Measurements from ENCODE around the gene RNF5. TPM values are rescaled to one million over a fixed set of nuclear protein-coding genes. Genes with fewer than 3 reads are reported as not detected.

RNF5 gene
- total and polyA plus RNA-seq, 5 experiments from 2014 or later, result 38.6 to 117 (median 102) TPM

DNA sequence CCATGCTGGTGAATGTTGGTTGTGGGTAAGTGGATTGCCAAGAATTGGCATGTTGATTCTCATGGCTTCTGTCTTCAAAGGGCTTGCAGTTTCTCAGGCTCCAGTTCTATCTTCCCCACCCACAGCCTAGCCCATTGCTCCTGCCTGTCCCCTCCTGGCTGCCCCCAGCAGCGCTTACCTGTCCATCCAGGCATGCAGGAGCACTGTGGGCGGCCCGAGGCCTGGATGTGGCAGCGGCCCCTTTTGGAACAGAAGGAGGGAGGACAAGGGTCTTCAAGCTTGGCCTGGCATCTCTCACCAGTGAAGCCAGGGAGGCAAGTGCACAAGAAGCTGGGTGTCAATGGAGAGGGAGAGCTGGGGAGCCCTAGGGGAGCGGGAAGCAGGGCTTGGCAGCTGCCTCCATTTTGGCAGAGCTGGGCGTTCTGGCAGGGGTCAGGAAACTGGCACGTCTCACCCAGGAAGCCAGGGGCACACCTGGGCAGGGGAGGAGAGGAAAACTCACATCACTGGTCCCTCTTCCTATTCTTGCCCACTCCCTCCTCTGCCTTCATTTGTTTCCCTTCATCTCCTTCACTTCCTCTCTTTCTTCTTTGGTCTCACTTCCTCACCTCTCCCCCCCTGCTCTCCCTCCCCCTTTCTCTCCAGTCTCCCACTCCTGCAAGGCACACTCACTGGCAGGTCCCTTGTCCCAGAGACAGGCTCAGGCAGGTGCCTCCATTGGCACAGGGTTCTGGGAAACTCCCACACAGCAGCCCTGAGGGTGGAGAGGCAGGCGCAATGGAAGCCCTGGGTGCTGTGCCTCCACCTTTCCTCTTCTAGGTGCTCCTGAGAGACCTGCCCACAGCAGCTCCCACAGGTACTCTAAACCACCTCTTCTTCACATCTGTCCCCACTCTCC, 44.4 kb downstream of the RNF5 start:
- ATAC-seq (no peak), DNase-seq (no peak)
- no peaks in the 10 kb centered on the region for H3K36me3 Mint-ChIP-seq
- peaks cover 0 to 3% (median 0%) of the 10 kb centered on the region in 5 donors for H3K27me3 Mint-ChIP-seq
- H3K4me1 Mint-ChIP-seq, result peaks cover 22 to 40% (median 25%) of the 10 kb centered on the region in 4 donors
- H3K9me3 Mint-ChIP-seq, result no peaks in the 10 kb centered on the region
- peak overlapping the region in 1 of 10 donors; percentile 8 for H3K4me3 Mint-ChIP-seq
- H3K27ac Mint-ChIP-seq, result peak overlapping the region in 6 of 10 donors; percentile 41 to 91 (median 68)
- POLR2A ChIA-PET, result interaction anchor here (1.2 kb wide), 1 partner anchor 726 kb away, joined by 4 read pairs; no protein-coding TSS in a partner anchor

DNA sequence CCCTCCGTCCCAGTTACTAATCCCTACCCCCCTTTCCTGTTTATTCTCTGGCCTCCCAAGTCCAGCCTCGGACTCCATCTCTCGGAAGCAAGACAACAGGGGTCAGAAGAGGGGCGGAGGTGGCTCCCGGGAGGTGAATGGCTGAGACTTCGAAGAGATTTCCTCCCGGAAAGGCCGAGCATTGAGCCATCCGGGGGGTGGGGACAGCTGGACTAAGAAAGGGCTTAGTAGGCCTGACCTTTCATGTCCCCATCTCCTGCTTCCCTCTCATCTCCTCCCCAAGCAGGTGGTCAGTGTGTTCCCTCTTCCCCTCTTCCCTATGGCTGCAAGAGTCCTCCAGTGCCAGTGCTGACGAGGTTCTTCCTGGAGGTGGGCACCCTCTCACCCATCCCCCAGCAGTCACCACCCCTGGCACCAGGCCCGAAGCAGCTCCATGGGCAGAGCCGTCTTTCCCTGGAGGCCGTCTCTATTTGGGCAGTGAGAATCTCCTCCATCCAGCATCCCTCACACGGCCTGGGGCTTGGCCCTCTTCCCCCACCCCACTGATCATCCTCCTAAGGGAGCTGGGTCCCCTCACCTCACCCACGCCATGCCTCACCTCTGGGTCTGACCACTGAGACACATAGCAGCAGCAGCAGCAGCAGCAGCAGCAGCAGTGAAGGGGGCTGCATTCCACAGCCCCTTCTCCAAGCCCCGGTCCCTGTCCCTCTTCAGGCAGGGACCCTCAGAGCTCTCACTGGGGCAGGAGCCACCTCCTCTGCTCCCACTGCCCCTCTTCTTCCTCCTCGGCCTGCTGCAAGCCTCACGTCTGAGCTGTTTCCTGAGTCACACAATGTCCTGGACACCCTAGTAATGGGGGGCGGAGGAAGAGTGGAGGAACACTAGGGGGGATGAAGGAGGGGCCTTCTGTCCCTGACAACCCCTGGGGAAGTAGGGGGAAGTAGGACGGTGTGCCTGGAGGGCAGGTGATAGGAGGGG, 45.3 kb downstream of the RNF5 start, which contains the start of gene NOTCH4:
TSS of gene NOTCH4 (minus strand) at position 810 of the 978 bp plus-strand sequence. CDS start at position 671, 139 bp downstream.
- H3K36me3 Mint-ChIP-seq, result no peaks in the 10 kb centered on the region
- peak within 1 kb of the TSS in 1 of 10 donors; percentile 8 for H3K4me3 Mint-ChIP-seq
- POLR2A ChIA-PET, result no interaction called here
- peaks cover 21 to 44% (median 24%) of the 10 kb centered on the region in 4 donors for H3K4me1 Mint-ChIP-seq
- DNase-seq (no peak), ATAC-seq (no peak)
- no peaks in the 10 kb centered on the region for H3K9me3 Mint-ChIP-seq
- peak within 1 kb of the TSS in 9 of 10 donors; percentile 52 to 91 (median 57) for H3K27ac Mint-ChIP-seq
- no peaks in the 10 kb centered on the region for H3K27me3 Mint-ChIP-seq

GRCh38 chr6:32224696-32225095, 46.5 kb downstream of the RNF5 start:
- Mint-ChIP-seq H3K27me3 (no peaks in the 10 kb centered on the region), H3K9me3 (no peaks in the 10 kb centered on the region), H3K4me3 (no peak overlapping the region), H3K27ac (peak overlapping the region in 6 of 10 donors; percentile 14 to 70 (median 55)), H3K4me1 (peaks cover 21 to 46% (median 24%) of the 10 kb centered on the region in 4 donors), H3K36me3 (no peaks in the 10 kb centered on the region)
- POLR2A ChIA-PET, result no interaction called here
- ATAC-seq (no peak), DNase-seq (no peak)

GRCh38 chr6:32226434-32226833, 48.2 kb downstream of the RNF5 start:
- Mint-ChIP-seq H3K4me1 (peaks cover 21 to 46% (median 24%) of the 10 kb centered on the region in 4 donors), H3K36me3 (no peaks in the 10 kb centered on the region), H3K4me3 (no peak overlapping the region), H3K27me3 (no peaks in the 10 kb centered on the region), H3K27ac (no peak overlapping the region), H3K9me3 (no peaks in the 10 kb centered on the region)
- POLR2A ChIA-PET, result interaction anchor here (0.7 kb wide), 1 partner anchor 7 kb away, joined by 4 read pairs; no protein-coding TSS in a partner anchor
- DNase-seq (no peak), ATAC-seq (no peak)

Small RNA genes within 50 kb of the gene (microRNA-seq; reads per million reads assigned to microRNA genes)
- not detected for gene MIR6721 (ENCODE audit: borderline microRNAs expressed)
- gene MIR6833 (ENCODE audit: borderline microRNAs expressed), result not detected

Other genes starting within 250 kb of the RNF5 start
- gene CFB, start 232.3 kb upstream of the RNF5 start, total RNA-seq, result 1 to 10 TPM; 1.0 to 1.4 TPM
- gene CFB, start 232.3 kb upstream of the RNF5 start, polyA plus RNA-seq, result under 1 TPM in 2 of 3 donors, not detected in 1; 0.22 to 0.61 TPM
- 10 to 100 TPM; 41.7 to 45.1 TPM for gene NELFE, start 219.4 kb upstream of the RNF5 start, total RNA-seq
- 10 to 100 TPM; 55.9 to 68.6 (median 66.4) TPM for gene NELFE, start 219.4 kb upstream of the RNF5 start, polyA plus RNA-seq
- gene SKIC2, start 219.2 kb upstream of the RNF5 start, total RNA-seq, result 100 to 1,000 TPM; 130 to 141 TPM
- gene SKIC2, start 219.2 kb upstream of the RNF5 start, polyA plus RNA-seq, result 10 to 100 TPM; 18.1 to 19.9 (median 19.4) TPM
- 10 to 100 TPM; 36.4 to 41.0 TPM for gene DXO, start 206.3 kb upstream of the RNF5 start, total RNA-seq
- 10 to 100 TPM; 12.5 to 16.4 (median 14.5) TPM for gene DXO, start 206.3 kb upstream of the RNF5 start, polyA plus RNA-seq
- gene C4A, start 196.3 kb upstream of the RNF5 start, total RNA-seq, result 1 to 10 TPM; 5.9 to 6.0 TPM
- gene C4A, start 196.3 kb upstream of the RNF5 start, polyA plus RNA-seq, result under 1 TPM in 1 of 3 donors, not detected in 2; 0.81 TPM
- gene C4B, start 163.6 kb upstream of the RNF5 start, total RNA-seq, result 1 to 10 TPM; 7.7 to 8.7 TPM
- gene C4B, start 163.6 kb upstream of the RNF5 start, polyA plus RNA-seq, result under 1 TPM in 1 of 3 donors, not detected in 2; 0.31 TPM
- gene CYP21A2, start 140.0 kb upstream of the RNF5 start, total RNA-seq, result 1 to 10 TPM; 1.2 to 1.8 TPM
- not detected for gene CYP21A2, start 140.0 kb upstream of the RNF5 start, polyA plus RNA-seq
- gene TNXB, start 69.1 kb upstream of the RNF5 start, total RNA-seq, result 10 to 100 TPM; 14.5 to 17.8 TPM
- gene TNXB, start 69.1 kb upstream of the RNF5 start, polyA plus RNA-seq, result under 1 TPM in 1 of 3 donors, not detected in 2; 0.13 TPM
- 100 to 1,000 TPM; 140 to 141 TPM for gene ATF6B, start 50.2 kb upstream of the RNF5 start, total RNA-seq
- 10 to 100 TPM; 17.5 to 25.7 (median 21.4) TPM for gene ATF6B, start 50.2 kb upstream of the RNF5 start, polyA plus RNA-seq
- gene FKBPL, start 48.1 kb upstream of the RNF5 start, total RNA-seq, result 1 to 10 TPM; 1.8 to 2.1 TPM
- 1 to 10 TPM in 1 of 3 donors, under 1 TPM in 2; 0.37 to 2.5 (median 0.51) TPM for gene FKBPL, start 48.1 kb upstream of the RNF5 start, polyA plus RNA-seq
- gene PRRT1, start 26.5 kb upstream of the RNF5 start, total RNA-seq, result 1 to 10 TPM; 5.5 to 5.6 TPM
- gene PRRT1, start 26.5 kb upstream of the RNF5 start, polyA plus RNA-seq, result 1 to 10 TPM; 1.2 to 3.6 (median 2.8) TPM
- 10 to 100 TPM; 22.6 to 23.1 TPM for gene PPT2, start 24.3 kb upstream of the RNF5 start, total RNA-seq
- 10 to 100 TPM; 17.3 to 20.6 (median 18.3) TPM for gene PPT2, start 24.3 kb upstream of the RNF5 start, polyA plus RNA-seq
- 10 to 100 TPM; 29.3 to 30.1 TPM for gene EGFL8, start 13.8 kb upstream of the RNF5 start, total RNA-seq
- gene EGFL8, start 13.8 kb upstream of the RNF5 start, polyA plus RNA-seq, result under 1 TPM in 1 of 3 donors, not detected in 2; 0.61 TPM
- 10 to 100 TPM; 27.5 to 28.6 TPM for gene AGPAT1, start 2.3 kb upstream of the RNF5 start, total RNA-seq
- 10 to 100 TPM; 16.3 to 19.5 (median 19.1) TPM for gene AGPAT1, start 2.3 kb upstream of the RNF5 start, polyA plus RNA-seq
- 10 to 100 TPM; 56.0 to 60.3 TPM for gene AGER, start 5.8 kb downstream of the RNF5 start, total RNA-seq
- gene AGER, start 5.8 kb downstream of the RNF5 start, polyA plus RNA-seq, result 1 to 10 TPM in 1 of 3 donors, under 1 TPM in 2; 0.09 to 1.9 (median 0.25) TPM
- gene PBX2, start 11.8 kb downstream of the RNF5 start, total RNA-seq, result 100 to 1,000 TPM; 173 to 174 TPM
- 1 to 10 TPM; 1.6 to 2.2 (median 2.0) TPM for gene PBX2, start 11.8 kb downstream of the RNF5 start, polyA plus RNA-seq
- gene GPSM3, start 14.2 kb downstream of the RNF5 start, total RNA-seq, result 100 to 1,000 TPM; 274 to 276 TPM
- gene GPSM3, start 14.2 kb downstream of the RNF5 start, polyA plus RNA-seq, result 100 to 1,000 TPM; 106 to 144 (median 138) TPM
- gene NOTCH4, start 45.7 kb downstream of the RNF5 start, total RNA-seq, result 1 to 10 TPM; 1.2 to 1.8 TPM
- under 1 TPM; 0.22 to 0.48 (median 0.28) TPM for gene NOTCH4, start 45.7 kb downstream of the RNF5 start, polyA plus RNA-seq
- not detected for gene TSBP1, start 193.5 kb downstream of the RNF5 start, total RNA-seq
- not detected for gene TSBP1, start 193.5 kb downstream of the RNF5 start, polyA plus RNA-seq
- not detected for gene BTNL2, start 228.8 kb downstream of the RNF5 start, total RNA-seq
- not detected for gene BTNL2, start 228.8 kb downstream of the RNF5 start, polyA plus RNA-seq

All from naive thymus-derived CD8-positive, alpha-beta T cell (primary cell).